Caco-2 (cell line): ENCODE data around the gene MAPK4. TPM values are rescaled to one million over a fixed set of nuclear protein-coding genes. Genes with fewer than 3 reads are reported as not detected.

Experiments
- BruUV-seq: library from RNA; stranded (reverse); fragments of 400-500 nt; replicated peaks from 2 replicates; lab custom pipeline; 2021; lab: Mats Ljungman, UMichigan
- CTCF ChIA-PET: fragments of 300-600 bp; sonication (Branson Sonifier 250); formaldehyde crosslinking; loops from one replicate; lab custom pipeline; 2022; ENCODE audit warnings: antibody characterized with exemption; lab: Charles Lee
- POLR2A ChIA-PET: fragments of 300-600 bp; sonication (Branson Sonifier 250); formaldehyde crosslinking; loops from one replicate; lab custom pipeline; 2022; ENCODE audit warnings: antibody characterized with exemption; lab: Charles Lee
- DNase-seq, 2 experiments: peaks; one replicate each; pipeline versions ENCODE4 v3.0.0 to v3.0.0-alpha.2; 2020 to 2022
- H3K27me3 ChIP-seq: replicated peaks from 2 replicates; pipeline ENCODE4 v1.6.0; 2011; ENCODE audit warnings: low read length; ENCODE audit not compliant: control insufficient read depth, insufficient read depth
- H3K36me3 ChIP-seq: 2 replicates; pipeline ENCODE4 v1.5.1; 2011; ENCODE audit warnings: low read length; ENCODE audit not compliant: control insufficient read depth, insufficient read depth
- H3K4me1 ChIP-seq: fragments of 250-450 bp; sonication (Bioruptor Pico); 2 replicates; pipeline ENCODE4 v1.5.1; 2020; ENCODE audit warnings: mild to moderate bottlenecking
- H3K4me3 ChIP-seq: 2 replicates; pipeline ENCODE4 v1.5.1; 2011; ENCODE audit warnings: low read depth, mild to moderate bottlenecking, control low read depth, low read length
- H3K9me3 ChIP-seq: fragments of 250-450 bp; sonication (Bioruptor Pico); 2 replicates; pipeline ENCODE4 v1.5.1; 2020; ENCODE audit warnings: mild to moderate bottlenecking, moderate library complexity
- H3K27ac Mint-ChIP-seq: one replicate; pipeline ENCODE4 v1.8.0; 2022; ENCODE audit warnings: mixed read lengths; ENCODE audit not compliant: unreplicated experiment
- H3K27me3 Mint-ChIP-seq: one replicate; pipeline ENCODE4 v1.8.0; 2022; ENCODE audit warnings: mixed read lengths; ENCODE audit not compliant: insufficient read depth, unreplicated experiment
- H3K36me3 Mint-ChIP-seq: one replicate; pipeline ENCODE4 v1.8.0; 2022; ENCODE audit warnings: mild to moderate bottlenecking, mixed read lengths; ENCODE audit not compliant: insufficient read depth, unreplicated experiment
- H3K4me1 Mint-ChIP-seq: one replicate; pipeline ENCODE4 v1.8.0; 2022; ENCODE audit warnings: low read depth, mixed read lengths; ENCODE audit not compliant: unreplicated experiment
- H3K4me3 Mint-ChIP-seq: one replicate; pipeline ENCODE4 v1.8.0; 2022; ENCODE audit warnings: mild to moderate bottlenecking, moderate library complexity, mixed read lengths; ENCODE audit not compliant: unreplicated experiment
- H3K9me3 Mint-ChIP-seq: one replicate; pipeline ENCODE4 v1.8.0; 2022; ENCODE audit warnings: mixed read lengths; ENCODE audit not compliant: unreplicated experiment
- CTCF ChIP-seq, 2 experiments: fragments of 200-600 bp in 1 of 2; IDR thresholded peaks; 1 replicate in 1 of 2; 2 replicates in 1 of 2; pipeline versions ENCODE4 v1.5.1 to v1.8.0; 2011 to 2022; ENCODE audit warnings: antibody characterized with exemption in 1 of 2, control low read depth in 1 of 2, inconsistent platforms in 1 of 2, low read depth in 1 of 2, low read length in 1 of 2, mild to moderate bottlenecking in 1 of 2, moderate library complexity in 1 of 2; ENCODE audit not compliant: insufficient read depth in 1 of 2, severe bottlenecking in 1 of 2, unreplicated experiment in 1 of 2
- intact Hi-C: fragments of 100-400 bp; cut with micrococcal nuclease; formaldehyde crosslinking; loops from one replicate; pipeline ENCODE4 v1.10.0; 2022; ENCODE audit not compliant: unreplicated experiment
- total RNA-seq: library from RNA; stranded (reverse); gene quantifications from 2 replicates; pipeline ENCODE4 v1.2.3, GENCODE V29; 2022

The MAPK4 gene
- total RNA-seq, 1 experiment from 2014 or later, result 0.88 TPM

GRCh38 chr18:50707855-50708469, 148.1 kb downstream of the MAPK4 start:
- no peak for DNase-seq
- H3K9me3 Mint-ChIP-seq, result no peaks in the 10 kb centered on the region
- Histone ChIP-seq H3K4me3 (no peak overlapping the region), H3K27me3 (no peaks in the 10 kb centered on the region), H3K36me3 (no peaks in the 10 kb centered on the region), H3K4me1 (no peaks in the 10 kb centered on the region), H3K9me3 (no peaks in the 10 kb centered on the region)
- H3K27ac Mint-ChIP-seq, result no peak overlapping the region
- no peaks in the 10 kb centered on the region for H3K36me3 Mint-ChIP-seq
- H3K4me3 Mint-ChIP-seq, result no peak overlapping the region
- no peaks in the 10 kb centered on the region for H3K27me3 Mint-ChIP-seq
- no peak for TF ChIP-seq CTCF (IDR thresholded peaks at IDR 0.05; ENCODE audit: insufficient read depth in 1 of 2, low read depth in 1 of 2, low read length in 1 of 2, severe bottlenecking in 1 of 2, unreplicated experiment in 1 of 2)
- intact Hi-C loops, result no loop called here
- ChIA-PET POLR2A (no interaction called here), CTCF (no interaction called here)
- no TSS peak for BruUV-seq
- H3K4me1 Mint-ChIP-seq, result peaks cover 7% of the 10 kb centered on the region

- POLR2A ChIA-PET, result no interaction called here
- no peaks in the 10 kb centered on the region for H3K27me3 Mint-ChIP-seq
- BruUV-seq, result no TSS peak
- no peak overlapping the region for H3K4me3 Mint-ChIP-seq
- H3K4me3 ChIP-seq, result no peak overlapping the region
- no peaks in the 10 kb centered on the region for H3K9me3 ChIP-seq
- no peaks in the 10 kb centered on the region for H3K4me1 ChIP-seq
- H3K9me3 Mint-ChIP-seq, result no peaks in the 10 kb centered on the region
- no peak overlapping the region for H3K27ac Mint-ChIP-seq
- no peaks in the 10 kb centered on the region for H3K27me3 ChIP-seq
- DNase-seq, result no peak
- H3K36me3 ChIP-seq, result no peaks in the 10 kb centered on the region
- CTCF ChIA-PET, result interaction anchor here (0.6 kb wide), 1 partner anchor 15 kb away, joined by 4 read pairs; no protein-coding TSS in a partner anchor
- no peak for TF ChIP-seq CTCF (IDR thresholded peaks at IDR 0.05; ENCODE audit: insufficient read depth in 1 of 2, low read depth in 1 of 2, low read length in 1 of 2, severe bottlenecking in 1 of 2, unreplicated experiment in 1 of 2)
- no peaks in the 10 kb centered on the region for H3K36me3 Mint-ChIP-seq
- peaks cover 7% of the 10 kb centered on the region for H3K4me1 Mint-ChIP-seq
- intact Hi-C loops, result no loop called here
These were observed 149.3 kb downstream of the MAPK4 start for GRCh38 chr18:50709193-50709592.

- CTCF ChIA-PET, result no interaction called here
- no peaks in the 10 kb centered on the region for H3K9me3 ChIP-seq
- no peaks in the 10 kb centered on the region for H3K4me1 ChIP-seq
- no peak overlapping the region for H3K27ac Mint-ChIP-seq
- H3K9me3 Mint-ChIP-seq, result peaks cover 10% of the 10 kb centered on the region
- H3K27me3 Mint-ChIP-seq, result no peaks in the 10 kb centered on the region
- no peak for TF ChIP-seq CTCF (IDR thresholded peaks at IDR 0.05; ENCODE audit: insufficient read depth in 1 of 2, low read depth in 1 of 2, low read length in 1 of 2, severe bottlenecking in 1 of 2, unreplicated experiment in 1 of 2)
- H3K4me1 Mint-ChIP-seq, result no peaks in the 10 kb centered on the region
- intact Hi-C loops, result no loop called here
- no peak overlapping the region for H3K4me3 ChIP-seq
- no TSS peak for BruUV-seq
- no peak for DNase-seq
- no peak overlapping the region for H3K4me3 Mint-ChIP-seq
- no peaks in the 10 kb centered on the region for H3K27me3 ChIP-seq
- POLR2A ChIA-PET, result no interaction called here
- no peaks in the 10 kb centered on the region for H3K36me3 ChIP-seq
- H3K36me3 Mint-ChIP-seq, result no peaks in the 10 kb centered on the region
These were observed 151.5 kb downstream of the MAPK4 start for GRCh38 chr18:50711386-50711785.
